ENCODE data around the gene SDK1.

The SDK1 gene

DNA sequence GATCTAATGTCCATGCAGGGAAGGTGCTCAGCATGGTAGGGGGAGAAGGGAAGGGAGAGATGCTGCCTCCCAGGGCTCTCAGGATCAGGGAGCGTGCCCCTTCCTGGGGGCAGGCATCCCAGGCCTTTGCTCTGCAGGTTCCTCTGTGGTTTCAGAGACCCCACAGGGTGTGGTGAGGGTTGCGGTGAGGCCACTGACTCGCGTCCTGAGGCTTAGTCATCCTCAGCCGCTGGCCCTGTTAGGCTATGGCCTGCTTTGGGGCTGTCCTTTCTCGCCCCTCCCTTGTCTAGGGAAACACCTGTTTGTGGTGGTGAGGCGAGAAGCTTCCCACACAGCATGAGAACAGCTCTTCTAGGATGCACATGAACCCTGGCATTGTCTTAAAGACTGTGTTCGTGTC lies 822.8 kb downstream of the SDK1 start:
- TF ChIP-seq, protein P1, sequence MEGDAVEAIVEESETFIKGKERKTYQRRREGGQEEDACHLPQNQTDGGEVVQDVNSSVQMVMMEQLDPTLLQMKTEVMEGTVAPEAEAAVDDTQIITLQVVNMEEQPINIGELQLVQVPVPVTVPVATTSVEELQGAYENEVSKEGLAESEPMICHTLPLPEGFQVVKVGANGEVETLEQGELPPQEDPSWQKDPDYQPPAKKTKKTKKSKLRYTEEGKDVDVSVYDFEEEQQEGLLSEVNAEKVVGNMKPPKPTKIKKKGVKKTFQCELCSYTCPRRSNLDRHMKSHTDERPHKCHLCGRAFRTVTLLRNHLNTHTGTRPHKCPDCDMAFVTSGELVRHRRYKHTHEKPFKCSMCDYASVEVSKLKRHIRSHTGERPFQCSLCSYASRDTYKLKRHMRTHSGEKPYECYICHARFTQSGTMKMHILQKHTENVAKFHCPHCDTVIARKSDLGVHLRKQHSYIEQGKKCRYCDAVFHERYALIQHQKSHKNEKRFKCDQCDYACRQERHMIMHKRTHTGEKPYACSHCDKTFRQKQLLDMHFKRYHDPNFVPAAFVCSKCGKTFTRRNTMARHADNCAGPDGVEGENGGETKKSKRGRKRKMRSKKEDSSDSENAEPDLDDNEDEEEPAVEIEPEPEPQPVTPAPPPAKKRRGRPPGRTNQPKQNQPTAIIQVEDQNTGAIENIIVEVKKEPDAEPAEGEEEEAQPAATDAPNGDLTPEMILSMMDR (IDR thresholded peaks at IDR 0.05; ENCODE audit: low read depth, low read length, missing control alignments): no peak
- DNase-seq (ENCODE audit: extremely low read depth, low read depth): no peak
- no peak overlapping the region for H3K4me3 ChIP-seq (replicated peaks; ENCODE audit: low read depth, low read length)

DNA sequence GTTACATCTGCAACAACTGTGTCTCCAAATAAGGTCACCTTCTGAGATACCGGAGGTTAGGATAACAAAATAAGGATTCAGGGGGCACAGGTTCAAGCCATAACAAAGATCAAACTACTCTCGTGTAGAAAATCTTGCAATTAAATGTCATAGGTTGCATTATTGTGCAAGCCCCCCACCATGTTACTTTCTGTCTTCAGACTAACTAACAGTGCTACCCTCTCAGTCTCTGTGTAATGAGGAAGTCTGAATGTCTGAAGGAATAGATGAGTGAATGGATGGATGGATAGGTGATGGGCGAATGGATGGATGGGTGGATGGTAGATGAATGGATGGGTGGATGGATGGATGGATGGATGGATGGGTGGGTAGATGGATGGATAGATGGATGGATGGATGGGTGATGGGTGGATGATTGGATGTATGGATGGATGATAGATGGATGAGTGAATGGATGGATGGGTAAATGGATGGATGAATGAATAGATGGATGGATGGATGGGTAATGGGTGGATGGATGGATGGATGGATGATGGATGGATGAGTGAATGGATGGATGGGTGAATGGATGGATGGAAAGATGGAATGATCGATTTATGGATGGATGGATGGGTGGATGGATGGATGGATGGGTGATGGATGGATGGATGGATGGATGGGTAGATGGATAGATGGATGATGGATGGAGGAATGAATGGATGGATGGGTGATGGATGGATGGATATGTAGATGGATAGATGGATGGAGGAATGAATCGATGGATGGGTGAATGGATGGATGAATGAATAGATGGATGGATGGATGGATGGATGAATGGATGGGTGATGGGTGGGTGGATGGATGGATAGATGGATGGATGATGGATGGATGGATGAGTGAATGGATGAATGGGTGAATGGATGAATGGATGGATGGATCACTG lies 823.8 kb downstream of the SDK1 start:
- no peak overlapping the region for H3K4me3 ChIP-seq (replicated peaks; ENCODE audit: low read depth, low read length)
- TF ChIP-seq, protein P1 (IDR thresholded peaks at IDR 0.05; ENCODE audit: low read depth, low read length, missing control alignments): no peak
- no peak for DNase-seq (ENCODE audit: extremely low read depth, low read depth)

DNA sequence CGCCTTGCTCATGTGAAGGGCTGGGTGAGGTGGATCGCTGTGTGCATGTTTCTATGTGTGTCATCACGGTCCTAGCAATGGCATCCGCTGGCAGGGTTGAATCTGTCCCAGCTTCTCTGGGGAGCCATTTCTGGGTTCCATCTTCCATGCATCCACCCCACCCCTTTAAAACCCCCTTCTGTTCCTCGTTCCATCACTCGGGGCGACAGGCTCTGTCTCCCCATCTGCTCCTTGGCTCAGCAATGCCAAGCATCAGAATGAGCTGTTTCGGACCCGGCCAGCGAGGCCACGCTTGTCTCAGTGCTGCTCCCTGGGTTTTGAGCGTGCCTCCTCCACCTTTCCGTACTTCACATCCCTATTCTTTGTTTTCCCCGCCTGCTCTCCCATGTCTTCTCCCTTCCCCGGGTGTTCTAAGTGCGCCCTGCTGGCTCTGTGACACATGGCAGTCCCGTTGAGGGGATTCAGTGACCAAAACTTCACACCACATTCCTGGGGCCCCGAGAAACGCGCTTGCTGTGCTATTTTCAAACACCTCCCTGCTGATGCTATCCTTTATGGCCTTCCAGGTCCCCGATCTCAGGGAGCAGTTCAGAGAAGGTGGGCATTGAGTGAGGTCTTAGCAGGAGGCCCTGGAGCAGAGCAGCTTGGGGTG lies 827.0 kb downstream of the SDK1 start:
- DNase-seq (ENCODE audit: extremely low read depth, low read depth): no peak
- TF ChIP-seq, protein P1 (IDR thresholded peaks at IDR 0.05; ENCODE audit: low read depth, low read length, missing control alignments): no peak
- no peak overlapping the region for H3K4me3 ChIP-seq (replicated peaks; ENCODE audit: low read depth, low read length)

DNA sequence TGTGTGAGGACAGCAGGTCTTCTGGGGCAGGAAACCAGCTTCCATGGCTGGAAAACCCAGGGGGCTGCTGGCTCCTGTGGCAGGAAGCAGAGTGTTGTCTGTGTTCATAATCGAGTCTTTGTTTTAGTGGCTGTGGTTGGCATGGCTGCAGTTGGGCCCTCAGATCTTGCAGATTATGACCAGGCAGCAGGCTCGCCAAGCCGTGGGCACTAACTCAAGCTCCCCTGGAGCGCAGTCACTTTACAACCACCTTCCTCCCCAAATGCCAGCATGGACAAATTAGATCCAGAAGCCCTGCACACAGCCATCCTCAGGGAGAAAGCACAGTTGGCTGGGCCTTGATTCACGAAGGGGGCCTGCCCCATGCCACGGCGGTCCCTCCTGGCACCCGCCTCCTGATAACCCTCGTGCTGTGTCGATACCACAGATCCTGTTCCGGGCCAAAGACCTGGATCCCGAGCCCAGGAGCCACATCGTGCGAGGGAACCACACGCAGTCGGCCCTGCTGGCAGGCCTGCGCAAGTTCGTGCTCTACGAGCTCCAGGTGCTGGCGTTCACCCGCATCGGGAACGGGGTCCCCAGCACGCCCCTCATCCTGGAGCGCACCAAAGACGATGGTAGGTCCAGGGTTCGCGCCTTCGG lies 828.5 kb downstream of the SDK1 start:
- no peak overlapping the region for H3K4me3 ChIP-seq (replicated peaks; ENCODE audit: low read depth, low read length)
- no peak for DNase-seq (ENCODE audit: extremely low read depth, low read depth)
- TF ChIP-seq, protein P1 (IDR thresholded peaks at IDR 0.05; ENCODE audit: low read depth, low read length, missing control alignments): no peak

DNA sequence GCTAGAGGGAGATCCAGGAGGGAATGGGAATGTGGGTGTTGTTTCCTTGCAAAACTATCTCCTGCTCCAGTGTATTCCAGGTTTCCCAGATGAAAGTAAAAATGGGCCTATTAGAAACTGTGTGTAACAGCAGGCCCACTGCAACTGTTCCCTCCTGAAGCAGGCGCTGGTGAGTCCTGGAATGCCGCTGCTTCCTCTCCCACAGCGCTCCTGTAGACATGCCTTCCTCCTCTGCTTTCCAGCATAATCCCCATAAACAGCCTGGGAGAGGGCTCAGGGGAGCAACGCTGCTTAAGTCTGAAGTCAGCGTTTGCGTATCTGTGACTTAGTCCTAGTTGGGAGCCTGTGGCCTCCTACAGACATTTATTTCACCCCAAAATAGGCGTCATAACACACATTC lies 830.0 kb downstream of the SDK1 start:
- no peak overlapping the region for H3K4me3 ChIP-seq (replicated peaks; ENCODE audit: low read depth, low read length)
- DNase-seq (ENCODE audit: extremely low read depth, low read depth): no peak
- TF ChIP-seq, protein P1 (IDR thresholded peaks at IDR 0.05; ENCODE audit: low read depth, low read length, missing control alignments): no peak

DNA sequence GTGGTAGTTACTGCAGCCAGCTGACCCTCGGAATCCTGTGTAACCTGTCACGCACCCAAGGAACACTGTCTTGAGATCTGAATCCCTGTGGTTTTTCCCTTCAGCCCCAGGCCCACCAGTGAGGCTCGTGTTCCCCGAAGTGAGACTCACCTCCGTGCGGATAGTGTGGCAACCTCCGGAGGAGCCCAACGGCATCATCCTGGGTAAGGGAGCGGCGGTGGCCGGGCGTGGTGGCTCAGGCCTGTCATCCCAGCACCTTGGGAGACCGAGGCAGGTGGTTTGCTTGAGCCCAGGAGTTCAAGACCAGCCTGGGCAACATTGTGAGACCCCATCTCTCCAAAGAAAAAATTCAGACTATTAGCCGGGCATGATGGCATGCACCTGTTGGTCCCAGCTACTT lies 831.2 kb downstream of the SDK1 start:
- no peak for DNase-seq (ENCODE audit: extremely low read depth, low read depth)
- TF ChIP-seq, protein P1 (IDR thresholded peaks at IDR 0.05; ENCODE audit: low read depth, low read length, missing control alignments): no peak
- H3K4me3 ChIP-seq (replicated peaks; ENCODE audit: low read depth, low read length): no peak overlapping the region
